AML-193 (cell line): ENCODE measurements around the gene CMSS1.

ENCODE experiments used
- DNase-seq, 2 experiments: peaks; one replicate each; lab custom pipeline; 2025; lab: John Stamatoyannopoulos, UW

CMSS1 gene

DNA sequence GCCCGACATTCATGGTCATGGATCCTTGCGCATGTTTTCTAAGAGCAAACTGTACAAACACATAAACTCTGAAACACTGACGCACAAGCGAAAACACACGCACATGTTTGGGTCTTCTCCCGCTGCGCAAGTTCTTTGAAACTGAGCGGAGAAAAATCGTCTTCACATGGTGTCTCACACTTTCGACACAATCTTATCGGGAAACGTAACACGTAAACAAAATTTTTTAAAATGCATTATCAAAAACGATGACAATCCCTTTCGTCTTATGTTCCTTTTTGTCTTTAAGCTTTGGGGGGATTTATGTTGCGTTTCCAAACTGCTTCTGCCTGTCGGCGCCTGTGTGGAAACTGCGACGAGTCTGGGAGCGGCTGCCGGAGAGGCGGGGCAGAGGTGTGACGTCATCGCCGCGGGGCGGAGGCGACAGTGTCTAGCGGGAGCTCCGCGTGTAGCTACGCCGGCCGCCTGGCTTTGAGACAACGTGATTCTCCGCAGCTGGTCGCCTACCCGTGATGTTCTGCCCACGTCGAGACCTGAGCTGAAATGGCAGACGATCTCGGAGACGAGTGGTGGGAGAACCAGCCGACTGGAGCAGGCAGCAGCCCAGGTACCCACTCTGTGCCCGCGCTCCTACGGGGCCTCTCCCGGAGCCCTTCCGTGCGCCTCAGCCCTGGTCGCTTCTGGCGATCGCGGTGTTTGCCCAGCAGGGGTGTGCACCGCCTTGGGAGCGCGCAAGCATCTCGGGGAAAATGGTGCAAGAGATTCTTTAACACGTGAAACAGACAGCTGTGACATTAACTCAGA lies at the start of gene CMSS1:
Gene CMSS1, plus strand, starts transcription at position 426 of the 804 bp plus-strand sequence.
- peak; percentile 90 to 97 for DNase-seq

DNA sequence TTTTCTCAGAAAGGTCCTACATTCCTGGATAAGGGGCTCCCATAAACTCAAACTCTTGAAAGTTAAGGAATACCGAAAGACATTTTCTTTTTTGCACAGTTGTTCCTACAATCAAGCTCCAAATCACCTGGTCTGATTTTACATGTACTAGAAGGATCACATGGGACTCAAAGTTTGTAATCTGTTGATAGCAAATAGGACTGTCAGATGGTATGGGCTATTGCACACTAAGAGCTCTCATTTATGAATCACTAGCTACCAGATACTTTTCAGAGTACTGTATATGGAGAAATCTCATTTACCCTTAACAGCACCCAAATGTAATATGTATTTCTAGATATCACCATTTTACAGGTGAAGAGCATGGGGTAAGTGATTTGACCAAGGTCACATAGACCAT lies 49.5 kb upstream of the CMSS1 start:
- no peak for DNase-seq

- no peak for DNase-seq
These were observed 48.7 kb upstream of the CMSS1 start for GRCh38 chr3:99768808-99769501.

DNA sequence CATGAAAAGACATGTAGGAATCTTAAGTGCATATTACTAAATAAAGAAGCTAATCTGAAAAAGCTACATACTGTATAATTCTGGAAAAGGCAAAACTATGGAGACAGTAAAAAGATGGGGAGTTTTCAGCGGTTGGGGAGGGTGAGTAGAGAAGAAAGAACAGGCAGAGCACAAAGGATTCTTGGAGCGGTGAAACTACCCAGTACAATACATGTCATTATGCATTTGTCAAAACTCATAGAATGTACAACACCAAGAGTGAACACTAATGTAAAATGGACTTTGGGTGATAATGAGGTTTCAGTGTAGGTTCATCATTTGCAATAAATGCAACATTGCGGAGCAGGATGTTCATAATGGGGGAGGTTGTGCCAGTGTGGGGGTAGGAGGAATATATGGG lies 45.5 kb upstream of the CMSS1 start:
- DNase-seq: no peak

DNA sequence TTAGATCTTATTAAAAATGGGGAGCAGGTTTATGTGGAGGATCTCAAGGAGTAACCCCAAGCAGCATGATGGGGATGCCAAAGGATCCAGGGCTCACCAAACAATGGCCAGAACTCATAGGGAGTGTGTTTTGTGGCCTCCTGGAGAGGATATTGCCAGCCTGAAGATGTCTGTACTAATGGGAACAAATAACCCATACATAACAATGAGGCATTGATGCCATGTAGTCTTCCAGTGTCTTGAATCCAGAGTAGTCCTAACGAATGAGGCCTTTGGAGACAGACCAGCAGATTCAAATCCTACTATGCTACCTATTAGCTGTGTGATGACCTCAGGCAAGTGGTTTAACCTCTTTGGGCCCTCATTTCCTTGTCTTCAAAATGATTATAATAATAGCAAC lies 45.0 kb upstream of the CMSS1 start:
- DNase-seq: no peak

DNA sequence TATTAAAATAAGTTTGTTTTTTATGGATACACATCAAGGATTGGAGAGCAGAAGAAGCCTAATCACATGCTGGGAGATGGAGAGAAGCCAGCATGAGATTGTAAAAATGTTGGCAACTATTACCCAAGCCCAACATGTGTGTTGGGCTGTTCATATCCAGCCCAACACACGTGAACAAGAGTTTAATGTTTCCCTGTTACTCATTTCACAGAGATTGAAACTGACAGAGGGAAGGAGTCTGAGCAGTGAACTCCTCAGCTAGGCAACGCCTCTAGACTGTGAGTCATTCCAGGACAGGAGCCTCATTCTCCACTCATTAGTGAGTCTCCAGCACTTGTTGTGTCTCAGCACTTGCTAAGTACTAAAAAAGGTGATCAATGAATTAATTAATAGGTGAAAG lies 43.2 kb upstream of the CMSS1 start:
- no peak for DNase-seq

GRCh38 chr3:99776516-99777209 lies 41.0 kb upstream of the CMSS1 start:
- no peak for DNase-seq

DNA sequence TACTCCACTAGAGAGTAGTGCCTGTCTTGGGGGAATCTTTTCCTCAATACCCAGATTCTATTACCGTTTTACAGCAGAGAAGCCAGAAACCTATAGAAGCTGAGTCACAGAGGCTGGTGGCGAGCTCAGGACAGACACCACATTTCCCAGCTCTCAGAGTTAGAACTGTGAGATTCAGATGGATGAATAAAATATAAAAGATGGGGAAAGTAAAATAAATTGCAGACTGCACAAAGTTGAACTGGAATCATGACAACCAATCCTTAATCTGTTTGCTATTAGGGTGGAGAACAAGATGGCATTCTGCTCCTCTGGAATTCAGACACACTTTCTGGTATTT lies 40.5 kb upstream of the CMSS1 start:
- no peak for DNase-seq

DNA sequence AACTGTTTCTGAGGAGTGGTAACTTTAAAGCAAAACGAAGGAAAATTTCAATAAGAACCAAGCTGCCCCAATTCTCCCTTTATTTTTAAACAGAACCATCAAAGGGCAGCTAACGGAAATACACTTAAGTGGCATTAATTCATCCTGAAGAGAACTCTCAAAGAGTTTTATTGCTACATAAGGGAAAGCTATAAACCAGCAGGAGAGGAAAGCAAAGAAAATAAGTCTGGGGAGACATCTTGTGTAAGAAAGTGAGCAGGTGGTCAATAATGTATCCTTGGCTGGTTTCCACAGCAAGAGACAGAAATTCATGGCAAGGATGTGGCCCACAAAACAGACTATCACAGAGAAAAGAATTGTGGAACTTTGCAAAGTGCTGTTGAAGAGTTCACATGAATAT lies 40.0 kb upstream of the CMSS1 start:
- no peak for DNase-seq

GRCh38 chr3:99780749-99781148 lies 36.9 kb upstream of the CMSS1 start:
- DNase-seq: no peak

- no peak for DNase-seq
These were observed 35.9 kb upstream of the CMSS1 start for GRCh38 chr3:99781761-99782160.

GRCh38 chr3:99783011-99783573 lies 34.6 kb upstream of the CMSS1 start:
- no peak for DNase-seq

DNA sequence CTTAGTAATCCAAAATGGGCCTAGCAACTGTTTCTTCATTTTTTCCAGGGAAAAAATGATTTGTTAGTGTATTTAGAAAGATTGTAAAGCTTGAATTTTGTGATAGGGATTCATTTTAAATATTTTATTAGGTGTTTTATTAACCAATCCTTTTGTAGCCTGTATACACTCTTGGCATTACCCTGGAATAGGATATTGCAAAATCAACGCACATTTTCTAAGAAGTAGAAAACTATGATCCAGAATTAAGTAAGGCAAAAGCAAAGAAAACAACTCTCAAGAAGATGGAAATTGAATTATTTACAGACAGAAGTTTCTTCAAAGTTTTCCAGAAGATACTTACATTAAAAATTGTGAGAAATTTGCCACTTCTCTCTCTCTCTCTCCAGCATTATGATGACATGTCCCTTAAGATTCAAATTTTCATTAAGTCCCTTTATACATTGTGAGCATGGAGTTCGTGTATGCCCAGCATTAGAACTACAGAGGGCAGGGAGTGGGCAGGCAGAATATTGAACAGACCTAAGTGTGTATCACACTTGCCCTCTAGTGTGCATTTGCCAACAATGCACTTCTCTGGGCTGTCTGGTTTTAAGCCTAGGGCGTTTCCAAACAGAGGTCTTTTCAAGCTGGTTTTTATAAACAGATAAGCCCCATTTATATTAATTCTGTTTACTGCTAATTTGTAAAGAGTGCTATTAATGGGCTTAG lies 28.5 kb upstream of the CMSS1 start:
- peak; percentile 52 to 68 for DNase-seq

- no peak for DNase-seq
These were observed 23.2 kb upstream of the CMSS1 start for GRCh38 chr3:99794485-99794884.

DNA sequence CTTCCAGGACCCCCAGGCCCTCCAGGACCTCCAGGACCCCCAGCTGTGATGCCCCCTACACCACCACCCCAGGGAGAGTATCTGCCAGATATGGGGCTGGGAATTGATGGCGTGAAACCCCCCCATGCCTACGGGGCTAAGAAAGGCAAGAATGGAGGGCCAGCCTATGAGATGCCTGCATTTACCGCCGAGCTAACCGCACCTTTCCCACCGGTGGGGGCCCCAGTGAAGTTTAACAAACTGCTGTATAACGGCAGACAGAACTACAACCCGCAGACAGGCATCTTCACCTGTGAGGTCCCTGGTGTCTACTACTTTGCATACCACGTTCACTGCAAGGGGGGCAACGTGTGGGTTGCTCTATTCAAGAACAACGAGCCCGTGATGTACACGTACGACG lies 22.1 kb upstream of the CMSS1 start:
- no peak for DNase-seq

- DNase-seq: no peak
These were observed 18.2 kb upstream of the CMSS1 start for GRCh38 chr3:99799422-99799821.

- no peak for DNase-seq
These were observed 14.4 kb upstream of the CMSS1 start for GRCh38 chr3:99803297-99803696.

- DNase-seq: no peak
These were observed 12.5 kb upstream of the CMSS1 start for GRCh38 chr3:99805160-99805559.

DNA sequence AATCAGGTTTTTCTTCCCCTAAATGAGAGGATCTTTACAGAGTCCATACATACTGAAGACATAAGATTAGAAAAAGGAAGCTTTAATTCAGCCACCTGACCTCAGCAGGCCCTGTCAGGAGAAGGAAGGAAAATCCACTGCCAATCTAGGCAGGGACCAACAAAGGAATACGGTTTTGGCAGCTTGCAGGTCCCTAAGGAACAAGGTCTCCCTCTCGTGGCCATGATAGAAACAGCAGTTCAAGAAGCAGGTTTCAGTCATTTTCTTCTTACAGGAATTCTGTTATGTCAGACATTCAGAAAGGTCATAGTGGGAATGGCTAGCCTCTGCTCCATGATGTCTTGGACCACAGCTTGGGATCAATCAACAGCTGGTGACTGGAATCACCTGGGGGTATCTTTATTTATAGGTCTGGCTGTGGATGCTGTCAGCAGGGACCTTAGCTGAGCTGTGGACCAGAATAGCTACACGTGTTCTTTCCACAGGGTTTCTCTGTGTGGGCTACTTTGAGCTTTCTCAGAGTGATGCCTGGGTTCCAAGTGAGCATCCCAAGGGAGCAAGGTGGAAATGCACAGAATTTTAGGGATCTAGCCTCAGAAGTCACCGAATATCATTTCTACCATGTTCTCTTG lies 9.4 kb upstream of the CMSS1 start:
- peak; percentile 62 to 69 for DNase-seq

DNA sequence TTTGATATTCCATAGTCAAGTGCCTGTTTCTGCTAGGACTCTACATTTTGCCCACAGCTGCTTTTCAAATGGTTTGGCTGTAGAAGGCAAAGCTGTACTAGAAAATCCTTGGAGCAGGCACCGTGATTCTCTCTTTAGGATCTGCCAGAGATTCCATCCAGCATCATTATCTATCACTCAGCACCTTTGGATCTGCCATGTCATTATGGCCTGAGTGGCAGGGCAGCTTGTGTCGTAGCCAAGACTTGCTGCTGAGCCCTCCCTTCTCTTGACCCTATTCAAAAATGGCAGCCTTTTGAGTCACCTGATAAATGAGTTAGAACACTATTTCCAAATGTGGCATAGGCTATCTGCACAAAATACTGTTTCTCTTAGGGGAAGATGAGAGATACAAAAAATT lies 8.1 kb upstream of the CMSS1 start:
- no peak for DNase-seq

DNA sequence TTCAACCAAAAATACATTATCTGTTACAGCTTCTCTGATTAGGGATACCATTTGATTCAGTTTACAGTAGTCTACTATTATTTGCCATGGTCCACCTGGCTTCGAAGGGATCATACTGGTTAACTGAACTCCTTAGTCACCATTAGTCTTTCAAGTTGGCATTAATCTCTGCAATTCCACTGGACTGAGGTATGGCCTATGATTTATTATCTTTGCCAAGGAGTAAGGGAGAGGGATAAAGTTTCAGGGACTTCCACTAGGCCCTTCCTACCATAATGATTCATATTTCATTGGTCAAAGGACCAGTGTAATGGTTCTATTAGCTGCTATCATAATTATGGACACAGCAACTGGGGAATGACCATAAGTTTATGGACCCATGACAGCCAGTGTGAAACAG lies 7.3 kb upstream of the CMSS1 start:
- DNase-seq: no peak

DNA sequence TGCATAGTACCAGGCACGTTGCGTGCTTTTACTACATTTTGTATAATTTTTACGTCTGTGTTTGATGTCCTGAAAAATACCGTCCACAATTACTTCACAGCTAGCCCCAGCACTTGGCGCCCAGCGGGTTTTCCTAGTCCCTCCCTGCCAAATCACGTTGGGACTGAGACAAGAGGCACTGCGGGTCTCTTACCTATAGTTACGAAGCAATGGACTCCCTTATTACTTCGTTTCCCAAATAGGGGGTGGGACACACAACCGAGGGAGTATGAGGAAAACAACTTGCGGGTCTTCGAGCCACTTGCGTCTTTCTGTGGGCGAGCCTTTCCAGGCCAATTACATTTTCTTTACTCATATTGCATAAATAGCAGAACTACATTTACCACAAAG lies 620 bp upstream of the CMSS1 start:
- DNase-seq: peak in 1 of 2 experiments; percentile 42
